Nephron (organoid): Measurements from ENCODE around the gene RXRA.
A peak's percentile ranks its signal among the peaks of the same experiment; 100 is the strongest.

Experiments
- H3K27ac Mint-ChIP-seq, 3 experiments: 2 replicates each; pipeline ENCODE4 v1.8.0; 2020; ENCODE audit warnings: mixed read lengths in 3 of 3, mild to moderate bottlenecking in 2 of 3, moderate library complexity in 1 of 3
- H3K27me3 Mint-ChIP-seq: 2 replicates; pipeline ENCODE4 v1.8.0; 2021; ENCODE audit warnings: low read depth, mild to moderate bottlenecking, moderate library complexity, mixed read lengths
- H3K36me3 Mint-ChIP-seq: 2 replicates; pipeline ENCODE4 v1.8.0; 2020; ENCODE audit warnings: low read depth, mixed read lengths
- H3K4me1 Mint-ChIP-seq: 2 replicates; pipeline ENCODE4 v1.8.0; 2020; ENCODE audit warnings: mixed read lengths
- H3K4me3 Mint-ChIP-seq, 3 experiments: 2 replicates each; pipeline ENCODE4 v1.8.0; 2020; ENCODE audit warnings: mild to moderate bottlenecking in 3 of 3, mixed read lengths in 3 of 3, moderate library complexity in 2 of 3
- H3K9me3 Mint-ChIP-seq: 2 replicates; pipeline ENCODE4 v1.8.0; 2020; ENCODE audit warnings: mixed read lengths
- CTCF ChIP-seq, 3 experiments: fragments of 200-600 bp; sonication (generic); IDR thresholded peaks; one replicate each; pipeline ENCODE4 v1.5.0; 2021; ENCODE audit warnings: antibody characterized with exemption in 3 of 3; ENCODE audit not compliant: unreplicated experiment in 3 of 3

RXRA gene

DNA sequence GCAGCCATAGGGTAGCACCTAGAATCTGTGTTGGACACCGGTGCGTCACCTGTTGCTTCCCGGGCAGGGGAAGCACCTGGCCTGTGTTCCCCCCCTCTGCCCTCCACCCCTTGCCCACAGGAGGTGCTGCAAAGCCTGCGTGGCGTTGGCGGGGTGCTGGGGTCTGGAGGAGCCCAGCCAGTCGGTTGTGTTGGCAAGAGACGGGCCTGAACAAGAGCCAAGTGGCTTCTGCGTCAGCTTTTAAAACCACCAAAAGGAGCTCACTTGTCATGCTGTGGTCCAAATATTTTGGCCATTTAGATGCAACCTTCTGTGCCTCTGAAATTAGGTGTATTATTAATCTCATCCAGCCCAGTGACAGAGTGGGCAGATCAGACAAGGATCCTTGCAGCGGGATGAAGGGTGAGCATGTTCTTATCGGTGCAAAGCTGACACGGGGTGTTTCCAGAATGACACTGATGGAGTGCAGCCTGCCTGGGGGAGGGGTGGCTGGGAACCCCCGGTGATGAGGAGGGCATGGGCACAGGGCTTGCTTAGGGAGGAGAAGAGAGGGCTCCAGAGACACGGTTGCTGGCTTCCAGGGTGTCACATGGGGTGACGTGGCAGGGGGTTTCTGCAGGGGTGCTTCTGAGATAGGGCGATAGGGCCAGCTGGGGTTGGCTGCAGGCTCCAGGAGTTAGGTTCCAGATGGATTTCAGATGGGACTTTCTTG lies 9.7 kb upstream of the RXRA start:
- H3K27ac Mint-ChIP-seq = no peak overlapping the region
- peaks cover 13% of the 10 kb centered on the region for H3K9me3 Mint-ChIP-seq
- H3K4me3 Mint-ChIP-seq = no peak overlapping the region
- peaks cover 48% of the 10 kb centered on the region for H3K4me1 Mint-ChIP-seq
- TF ChIP-seq CTCF (IDR thresholded peaks at IDR 0.05; ENCODE audit: unreplicated experiment in 3 of 3) = no peak
- peaks cover 9% of the 10 kb centered on the region for H3K27me3 Mint-ChIP-seq
- peaks cover 9% of the 10 kb centered on the region for H3K36me3 Mint-ChIP-seq

DNA sequence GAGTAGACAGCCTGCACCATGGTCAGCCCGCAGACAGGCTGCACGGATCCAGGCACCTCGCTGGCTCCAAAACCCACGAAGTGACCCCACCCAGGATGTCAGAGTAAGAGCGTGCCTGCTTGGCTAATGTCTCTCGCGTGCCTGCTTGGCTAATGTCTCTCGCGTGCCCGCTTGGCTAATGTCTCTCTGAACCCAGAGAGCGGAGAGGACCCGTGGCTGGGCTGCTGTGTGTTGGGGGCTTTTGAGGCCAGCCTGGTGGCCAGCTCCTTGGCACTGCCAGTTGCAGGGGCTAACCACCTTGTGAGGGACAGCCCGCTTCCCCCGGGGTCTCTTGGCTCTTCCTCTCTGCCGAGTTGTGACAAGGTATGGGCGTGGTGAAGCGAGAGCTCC lies 8.9 kb upstream of the RXRA start:
- no peak for TF ChIP-seq CTCF (IDR thresholded peaks at IDR 0.05; ENCODE audit: unreplicated experiment in 3 of 3)
- peaks cover 53% of the 10 kb centered on the region for H3K4me1 Mint-ChIP-seq

GRCh38 chr9:134317790-134318414 lies 8.4 kb upstream of the RXRA start:
- Mint-ChIP-seq H3K4me3 (no peak overlapping the region), H3K27ac (no peak overlapping the region), H3K27me3 (peaks cover 9% of the 10 kb centered on the region), H3K9me3 (peaks cover 9% of the 10 kb centered on the region), H3K4me1 (peaks cover 53% of the 10 kb centered on the region), H3K36me3 (peaks cover 6% of the 10 kb centered on the region)
- no peak for TF ChIP-seq CTCF (IDR thresholded peaks at IDR 0.05; ENCODE audit: unreplicated experiment in 3 of 3)

More for the DNA sequence above, 8.9 kb upstream of the RXRA start:
- peaks cover 11% of the 10 kb centered on the region for H3K9me3 Mint-ChIP-seq
- H3K36me3 Mint-ChIP-seq = peaks cover 6% of the 10 kb centered on the region
- H3K27me3 Mint-ChIP-seq = peaks cover 9% of the 10 kb centered on the region
- H3K4me3 Mint-ChIP-seq = peak overlapping the region in 1 of 3 experiments; percentile 37
- H3K27ac Mint-ChIP-seq = no peak overlapping the region

- H3K27me3 Mint-ChIP-seq = peaks cover 9% of the 10 kb centered on the region
- H3K4me1 Mint-ChIP-seq = peaks cover 56% of the 10 kb centered on the region
- H3K4me3 Mint-ChIP-seq = no peak overlapping the region
- H3K27ac Mint-ChIP-seq = peak overlapping the region in 2 of 3 experiments; percentile 8 to 28
- peaks cover 3% of the 10 kb centered on the region for H3K9me3 Mint-ChIP-seq
- no peak for TF ChIP-seq CTCF (IDR thresholded peaks at IDR 0.05; ENCODE audit: unreplicated experiment in 3 of 3)
- H3K36me3 Mint-ChIP-seq = peaks cover 4% of the 10 kb centered on the region
Observed at GRCh38 chr9:134318481-134318891, 7.8 kb upstream of the RXRA start.

- H3K4me1 Mint-ChIP-seq = peaks cover 60% of the 10 kb centered on the region
Observed at GRCh38 chr9:134318941-134319305, 7.3 kb upstream of the RXRA start.

More at GRCh38 chr9:134318941-134319305, 7.3 kb upstream of the RXRA start:
- H3K27ac Mint-ChIP-seq = peak overlapping the region in 2 of 3 experiments; percentile 8 to 28
- peaks cover 8% of the 10 kb centered on the region for H3K27me3 Mint-ChIP-seq
- no peaks in the 10 kb centered on the region for H3K36me3 Mint-ChIP-seq
- TF ChIP-seq CTCF (IDR thresholded peaks at IDR 0.05; ENCODE audit: unreplicated experiment in 3 of 3) = no peak
- no peak overlapping the region for H3K4me3 Mint-ChIP-seq
- H3K9me3 Mint-ChIP-seq = no peaks in the 10 kb centered on the region
